Measurements from ENCODE around the gene CACNA1S.

DNA sequence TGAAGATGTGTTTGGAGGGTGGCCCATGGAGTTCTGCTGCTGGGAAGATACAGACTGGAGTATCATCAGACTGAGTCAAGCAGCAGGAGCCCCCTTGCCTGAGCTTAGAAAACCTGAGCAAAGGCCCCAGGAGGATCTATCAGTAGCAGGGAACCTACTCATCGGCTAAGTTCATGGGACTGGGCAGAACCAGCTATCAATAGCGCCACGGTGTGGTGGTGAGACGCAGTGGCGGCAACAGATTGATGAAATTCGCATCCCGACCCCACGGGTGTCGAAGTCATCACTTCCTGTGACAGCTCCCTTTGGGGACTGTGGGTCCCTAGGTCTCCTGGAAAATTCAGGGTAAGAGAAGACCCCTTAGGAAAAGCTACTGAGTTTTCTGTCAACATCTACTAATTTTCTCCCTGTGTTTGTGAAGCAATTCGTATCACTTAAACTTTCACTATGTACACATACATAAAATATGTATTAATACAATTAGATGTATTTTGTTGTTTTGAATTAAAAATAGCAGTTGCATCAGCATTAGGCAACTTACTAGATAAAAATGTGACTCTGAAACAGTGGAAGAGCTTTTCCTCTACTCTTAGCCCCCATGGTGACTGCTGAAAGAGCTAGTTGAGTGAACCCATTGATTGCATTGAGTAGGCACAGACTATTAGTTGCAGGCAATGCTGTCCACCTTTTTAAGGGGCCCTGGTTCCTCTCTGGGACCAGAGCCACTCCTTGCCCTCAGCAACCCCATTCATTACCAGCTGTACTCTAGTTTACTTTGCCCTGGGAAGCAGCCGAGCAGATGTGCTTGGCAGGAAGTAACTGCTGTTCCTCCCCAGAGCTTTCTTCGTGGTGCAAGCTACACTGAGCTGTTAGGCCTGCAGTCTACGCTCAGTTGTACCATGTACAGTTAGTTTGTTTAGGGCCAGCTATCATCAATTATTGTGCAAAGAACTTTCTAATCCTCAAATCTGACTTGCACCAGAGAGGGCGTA is 7.3 kb upstream of the CACNA1S start:
- TF ChIP-seq, protein P1, sequence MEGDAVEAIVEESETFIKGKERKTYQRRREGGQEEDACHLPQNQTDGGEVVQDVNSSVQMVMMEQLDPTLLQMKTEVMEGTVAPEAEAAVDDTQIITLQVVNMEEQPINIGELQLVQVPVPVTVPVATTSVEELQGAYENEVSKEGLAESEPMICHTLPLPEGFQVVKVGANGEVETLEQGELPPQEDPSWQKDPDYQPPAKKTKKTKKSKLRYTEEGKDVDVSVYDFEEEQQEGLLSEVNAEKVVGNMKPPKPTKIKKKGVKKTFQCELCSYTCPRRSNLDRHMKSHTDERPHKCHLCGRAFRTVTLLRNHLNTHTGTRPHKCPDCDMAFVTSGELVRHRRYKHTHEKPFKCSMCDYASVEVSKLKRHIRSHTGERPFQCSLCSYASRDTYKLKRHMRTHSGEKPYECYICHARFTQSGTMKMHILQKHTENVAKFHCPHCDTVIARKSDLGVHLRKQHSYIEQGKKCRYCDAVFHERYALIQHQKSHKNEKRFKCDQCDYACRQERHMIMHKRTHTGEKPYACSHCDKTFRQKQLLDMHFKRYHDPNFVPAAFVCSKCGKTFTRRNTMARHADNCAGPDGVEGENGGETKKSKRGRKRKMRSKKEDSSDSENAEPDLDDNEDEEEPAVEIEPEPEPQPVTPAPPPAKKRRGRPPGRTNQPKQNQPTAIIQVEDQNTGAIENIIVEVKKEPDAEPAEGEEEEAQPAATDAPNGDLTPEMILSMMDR (IDR thresholded peaks at IDR 0.05): peak; percentile 92
- TF ChIP-seq EZH2phosphoT487 (IDR thresholded peaks at IDR 0.05): no peak
- TF ChIP-seq EZH2 (IDR thresholded peaks at IDR 0.05): no peak

All from neural progenitor cell (in vitro differentiated cells).